IPS-11a (cell line): ENCODE results near the gene C19orf67.
A peak's percentile ranks its signal among the peaks of the same experiment; 100 is the strongest.
"Not testable (repeated sequence)": the region's sequence is repeated elsewhere in the genome, so short reads cannot be mapped to it uniquely, and the experiment has no call there.

Source experiments
- H3K4me3 ChIP-seq: one replicate; pipeline ENCODE4 v1.5.1; 2013; ENCODE audit warnings: low read depth, low read length, control low read depth

The C19orf67 gene

DNA sequence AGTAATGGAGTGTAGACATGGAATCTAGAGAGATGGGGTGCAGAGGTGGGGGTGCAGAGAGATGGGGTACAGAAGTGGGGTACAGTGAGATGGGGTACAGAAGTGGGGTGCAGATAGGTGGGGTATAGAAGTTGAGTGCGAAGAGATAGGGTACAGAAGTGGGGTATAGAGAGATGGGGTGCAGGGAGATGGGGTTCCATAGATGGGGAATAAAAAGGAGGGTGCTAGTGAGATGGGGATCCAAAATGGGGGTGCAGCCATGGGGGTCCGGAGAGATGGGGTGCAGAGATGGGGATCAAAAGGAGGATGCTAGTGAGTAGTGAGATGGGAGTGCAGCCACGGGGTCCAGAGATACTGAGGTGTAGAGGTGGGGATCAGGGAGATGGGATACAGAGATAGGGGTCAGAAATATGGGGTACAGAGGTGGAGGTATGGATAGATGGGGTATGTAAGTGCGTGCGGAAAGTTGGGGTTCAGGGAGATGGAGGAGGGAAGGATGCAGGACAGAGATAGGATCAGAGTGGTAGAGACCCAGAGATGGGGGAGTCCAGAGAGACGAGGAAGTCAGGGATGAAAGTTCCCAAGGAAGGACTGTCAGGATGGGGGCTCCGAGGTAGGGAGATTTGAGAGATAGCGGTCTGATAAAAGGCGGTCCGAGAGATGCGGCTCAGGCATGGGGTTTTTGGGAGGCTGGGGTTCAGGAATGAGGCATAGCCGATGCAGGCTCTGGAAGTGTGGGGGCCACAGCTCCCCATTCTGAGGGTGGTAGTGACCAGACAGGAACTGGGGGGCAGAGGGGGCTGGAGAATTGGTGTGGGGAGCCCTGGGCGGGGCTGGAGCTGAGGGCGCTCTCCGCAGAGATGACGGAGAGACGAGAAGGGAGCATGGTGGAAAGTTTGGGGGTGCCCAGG lies 27.1 kb downstream of the C19orf67 start:
- peak overlapping the region; percentile 37 for H3K4me3 ChIP-seq

DNA sequence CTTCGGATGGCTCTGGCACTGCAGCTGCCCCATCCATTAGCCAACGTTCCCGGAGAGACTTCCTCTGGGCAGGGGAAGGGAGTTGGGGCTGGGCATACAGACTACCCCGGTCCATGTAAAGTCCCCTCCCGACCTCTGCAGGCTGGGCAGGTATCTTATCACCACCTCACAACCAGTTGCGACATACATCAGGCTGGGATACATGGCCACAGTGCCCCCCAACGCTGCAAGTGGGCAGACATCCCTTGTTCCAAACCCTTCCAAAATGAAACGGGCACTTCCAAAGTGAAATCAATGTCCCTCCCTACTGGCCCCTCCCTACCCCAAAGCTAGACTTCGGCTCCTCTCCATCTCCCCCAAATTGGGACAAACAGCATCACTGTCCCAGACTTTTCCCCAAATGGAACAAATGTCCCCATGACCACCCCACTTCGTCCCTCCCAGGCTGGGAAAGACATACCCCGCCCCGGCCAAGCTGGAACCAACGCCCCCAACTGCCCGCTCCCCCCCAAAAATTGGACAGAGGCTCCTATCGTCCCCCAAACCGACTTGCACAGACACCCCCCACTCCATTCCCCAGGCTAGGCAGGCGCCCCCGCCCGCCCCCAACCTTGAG lies 28.7 kb downstream of the C19orf67 start:
- H3K4me3 ChIP-seq: peak overlapping the region; percentile 27

DNA sequence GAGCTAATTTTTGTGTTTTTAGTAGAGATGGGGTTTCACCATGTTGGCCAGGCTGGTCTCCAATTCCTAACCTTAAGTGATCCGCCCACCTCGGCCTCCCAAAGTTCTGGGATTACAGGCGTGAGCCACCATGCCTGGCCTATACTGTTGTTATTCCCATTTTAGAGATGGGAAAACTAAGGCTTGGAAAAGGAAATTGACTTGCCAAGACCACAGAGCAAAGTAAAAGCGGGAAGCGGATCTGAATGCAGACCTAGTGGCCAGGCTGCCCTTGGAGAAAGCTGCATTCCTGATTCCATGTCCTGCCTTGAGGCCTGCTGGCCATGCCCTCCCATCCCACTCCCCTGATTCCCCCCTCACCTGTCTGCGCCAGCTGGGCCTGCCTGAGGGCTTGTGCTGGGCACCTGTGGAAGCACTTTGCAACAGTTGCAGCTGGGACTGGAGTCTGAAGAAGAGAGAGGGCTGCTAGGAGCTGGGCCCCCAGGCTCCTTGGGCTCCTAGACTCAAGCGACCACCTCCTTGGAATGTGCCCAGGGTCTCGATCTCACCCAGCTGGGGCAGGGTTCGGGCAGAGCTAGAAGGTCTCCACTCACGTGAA lies 29.4 kb downstream of the C19orf67 start:
- H3K4me3 ChIP-seq: no peak overlapping the region

DNA sequence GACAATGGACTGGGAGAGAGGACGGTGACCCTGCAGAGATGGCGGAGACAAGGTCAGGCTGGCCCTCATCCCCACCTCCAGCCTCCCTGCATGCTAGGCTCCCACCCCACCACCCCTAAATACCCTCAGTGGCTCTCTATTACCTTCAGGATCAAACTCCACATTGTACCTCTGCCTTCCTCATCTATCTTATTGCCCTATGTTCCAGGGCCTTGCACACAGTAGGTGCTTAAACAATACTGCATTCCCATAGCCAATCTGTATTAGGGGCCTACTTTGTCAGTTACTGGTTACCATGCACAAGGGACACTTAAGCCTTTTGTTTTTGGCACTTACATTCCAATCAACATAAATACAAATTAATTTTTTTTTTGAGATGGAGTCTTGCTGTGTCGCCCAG lies 30.2 kb downstream of the C19orf67 start:
- H3K4me3 ChIP-seq: no peak overlapping the region

DNA sequence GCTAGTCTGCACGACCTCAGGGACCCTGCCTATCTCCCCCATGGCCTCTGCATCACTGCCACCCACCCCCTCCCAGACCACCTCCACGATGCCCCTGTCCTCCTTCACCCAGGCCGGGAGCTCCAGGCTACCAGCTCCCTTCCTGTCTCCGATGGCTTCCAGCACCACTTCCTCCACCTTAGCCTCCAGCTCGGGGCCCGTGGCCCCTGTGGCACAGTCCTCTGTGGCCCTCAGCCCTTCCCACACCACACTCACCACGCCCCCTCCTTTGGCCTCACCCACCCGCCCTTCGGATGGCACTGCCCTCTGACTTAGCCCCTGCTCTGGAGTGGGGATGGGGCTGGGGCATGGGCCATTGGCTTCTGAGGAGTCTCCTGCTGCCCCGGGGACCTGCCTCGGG lies 30.9 kb downstream of the C19orf67 start:
- H3K4me3 ChIP-seq: no peak overlapping the region

DNA sequence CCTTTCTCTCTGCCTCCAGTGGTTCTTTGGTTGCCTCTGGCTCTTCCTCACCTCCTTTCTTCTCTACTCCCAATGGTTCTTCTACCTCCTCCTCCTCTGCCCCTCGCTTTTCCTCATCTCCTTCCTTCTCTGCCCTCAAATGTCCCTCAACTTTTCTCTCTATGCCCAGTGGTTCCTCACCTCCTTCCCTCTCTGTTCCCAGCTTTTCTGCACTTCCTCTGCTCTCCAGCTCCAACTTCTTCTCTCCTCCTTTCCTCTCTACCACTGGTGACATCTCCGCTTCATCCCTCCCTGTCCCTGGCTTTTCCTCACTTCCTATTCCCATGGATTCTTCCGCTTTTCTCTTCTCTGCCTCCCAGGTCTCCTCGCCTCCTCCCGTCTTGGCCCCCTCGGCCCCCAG lies 31.5 kb downstream of the C19orf67 start:
- no peak overlapping the region for H3K4me3 ChIP-seq

DNA sequence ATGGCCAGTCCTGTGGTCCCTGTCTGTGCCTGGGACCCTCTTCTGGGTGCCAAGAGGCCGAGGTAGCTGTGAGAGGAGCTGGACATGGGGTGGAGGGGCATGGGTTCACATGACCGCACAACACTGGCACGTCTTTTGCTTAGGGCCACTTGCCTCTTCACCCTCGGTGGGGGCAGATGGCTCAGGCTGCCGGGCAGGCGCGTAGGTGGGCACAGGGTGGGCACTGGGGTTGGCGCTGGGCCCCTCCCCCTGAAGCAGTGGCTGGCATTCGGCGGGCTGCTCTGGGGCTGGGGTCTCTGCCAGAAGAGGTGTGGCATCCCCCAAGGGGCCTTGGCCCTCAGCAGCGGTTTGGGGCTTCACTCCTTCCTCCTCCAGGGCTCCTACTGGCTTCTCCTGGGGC lies 32.1 kb downstream of the C19orf67 start:
- no peak overlapping the region for H3K4me3 ChIP-seq

DNA sequence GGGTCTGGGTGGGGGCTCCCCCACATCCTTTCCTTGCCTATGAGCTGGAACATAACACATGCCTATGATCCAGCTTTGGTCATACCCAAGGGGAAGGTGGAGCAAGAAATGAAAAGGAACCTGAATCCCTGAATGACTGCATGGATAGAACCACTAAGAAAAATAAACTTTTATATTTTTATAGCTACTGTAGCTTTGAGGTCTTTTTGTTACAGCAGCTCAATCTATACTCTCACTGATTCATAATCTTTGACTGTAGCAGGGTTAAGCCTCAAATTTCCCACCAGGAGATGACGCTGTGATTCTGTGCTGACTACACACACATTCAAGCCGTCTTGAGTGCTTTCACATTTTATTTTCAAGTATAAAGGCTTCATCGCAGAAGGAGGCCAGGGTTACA lies 32.6 kb downstream of the C19orf67 start:
- H3K4me3 ChIP-seq: no peak overlapping the region

DNA sequence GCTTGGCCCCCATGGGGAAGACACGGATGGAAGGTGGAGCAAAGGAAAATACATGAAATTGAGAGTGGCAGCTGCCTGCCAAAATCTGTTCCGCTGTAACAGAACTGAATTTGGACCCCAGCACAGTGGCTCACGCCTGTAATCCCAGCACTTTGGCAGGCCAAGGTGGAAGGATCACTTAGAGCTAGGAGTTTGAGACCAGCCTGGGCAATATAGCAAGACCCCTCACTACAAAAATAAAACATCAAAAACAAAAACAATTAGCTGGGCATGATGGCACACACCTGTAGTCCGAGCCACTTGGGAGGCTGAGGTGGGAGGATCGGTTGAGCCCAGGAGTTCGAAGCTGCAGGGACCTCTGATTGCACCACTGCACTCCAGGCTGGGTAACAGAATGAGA lies 33.1 kb downstream of the C19orf67 start:
- H3K4me3 ChIP-seq: no peak overlapping the region

DNA sequence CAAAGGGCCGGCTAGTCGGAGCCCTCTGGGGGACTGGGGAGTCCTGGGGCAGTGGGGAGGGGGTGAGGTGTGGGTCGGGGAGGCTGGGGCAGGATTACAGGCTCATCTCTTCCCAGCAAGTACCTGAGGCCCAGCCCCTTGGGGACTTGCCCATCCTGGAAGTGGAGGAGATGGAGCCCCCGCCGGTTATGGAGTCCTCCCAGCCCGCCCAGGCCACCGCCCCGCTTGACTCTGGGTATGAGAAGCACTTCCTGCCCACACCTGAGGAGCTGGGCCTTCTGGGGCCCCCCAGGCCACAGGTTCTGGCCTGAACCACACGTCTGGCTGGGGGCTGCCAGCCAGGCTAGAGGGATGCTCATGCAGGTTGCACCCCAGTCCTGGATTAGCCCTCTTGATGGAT lies 33.6 kb downstream of the C19orf67 start:
- no peak overlapping the region for H3K4me3 ChIP-seq

DNA sequence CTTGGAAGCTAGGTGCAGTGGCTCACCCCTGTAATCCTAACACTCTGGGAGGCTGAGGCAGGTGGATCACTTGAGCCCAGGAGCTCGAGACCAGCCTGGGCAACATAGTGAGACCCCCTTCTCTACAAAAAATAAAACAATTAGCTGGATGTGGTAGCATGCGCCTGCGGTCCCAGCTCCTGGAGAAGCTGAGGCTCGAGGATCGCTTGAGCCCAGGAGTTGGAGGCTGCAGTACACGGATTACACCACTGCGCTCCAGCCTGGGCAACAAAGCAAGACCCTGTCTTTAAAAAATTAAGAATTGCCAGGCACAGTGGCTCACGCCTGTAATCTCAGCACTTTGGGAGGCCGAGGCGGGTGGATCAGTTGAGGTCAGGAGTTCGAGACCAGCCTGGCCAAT lies 34.6 kb downstream of the C19orf67 start:
- H3K4me3 ChIP-seq: not testable (repeated sequence)

DNA sequence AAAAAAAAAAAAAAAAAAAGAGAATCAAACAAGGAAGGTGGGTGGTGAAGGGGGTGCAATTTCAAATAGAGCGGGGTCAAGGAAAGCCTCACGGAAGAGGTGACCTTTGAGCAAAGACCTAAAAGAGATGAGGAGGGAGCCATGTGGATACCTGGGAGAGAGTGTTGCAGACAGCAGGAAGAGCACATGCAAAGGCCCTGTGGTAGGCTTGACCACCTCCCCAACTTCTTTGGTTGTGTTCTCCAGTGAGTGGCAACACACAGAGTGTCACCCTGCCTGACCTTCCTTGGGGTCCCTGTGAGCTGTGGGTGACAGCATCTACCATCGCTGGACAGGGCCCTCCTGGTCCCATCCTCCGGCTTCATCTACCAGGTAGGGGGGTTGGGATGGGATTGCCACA lies 35.1 kb downstream of the C19orf67 start:
- no peak overlapping the region for H3K4me3 ChIP-seq

DNA sequence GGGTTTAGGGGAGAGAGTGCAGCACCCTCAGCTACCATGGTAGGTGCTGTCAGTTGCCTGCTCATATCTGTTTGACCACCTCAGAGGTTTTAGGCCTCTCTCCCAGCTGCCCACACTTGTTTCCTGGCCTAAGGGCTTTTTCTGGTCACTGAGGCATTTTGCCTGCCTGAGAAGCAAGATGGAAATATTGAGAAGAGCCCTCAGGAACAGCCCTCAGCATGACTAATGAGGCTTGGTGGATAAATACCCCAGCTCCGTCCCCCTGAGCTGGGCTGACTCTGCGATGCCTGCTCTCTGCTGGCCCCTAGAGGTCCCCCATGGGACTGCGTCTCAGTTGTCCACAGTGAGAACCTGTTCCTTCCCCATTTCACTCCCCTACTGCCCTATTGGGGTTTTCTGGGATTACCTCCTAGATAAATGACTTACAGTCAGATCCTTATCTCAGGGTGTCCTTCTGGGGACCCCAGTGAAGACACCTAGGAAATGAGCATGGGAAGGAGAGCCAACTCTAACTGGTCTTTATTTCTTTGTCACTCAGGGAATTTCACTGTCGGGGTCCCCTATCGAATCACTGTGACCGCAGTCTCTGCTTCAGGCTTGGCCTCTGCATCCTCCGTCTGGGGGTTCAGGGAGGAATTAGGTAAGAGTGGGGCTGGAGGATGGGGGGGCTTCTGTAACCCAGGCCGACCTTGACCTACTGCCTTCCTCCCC lies 37.0 kb downstream of the C19orf67 start:
- no peak overlapping the region for H3K4me3 ChIP-seq

DNA sequence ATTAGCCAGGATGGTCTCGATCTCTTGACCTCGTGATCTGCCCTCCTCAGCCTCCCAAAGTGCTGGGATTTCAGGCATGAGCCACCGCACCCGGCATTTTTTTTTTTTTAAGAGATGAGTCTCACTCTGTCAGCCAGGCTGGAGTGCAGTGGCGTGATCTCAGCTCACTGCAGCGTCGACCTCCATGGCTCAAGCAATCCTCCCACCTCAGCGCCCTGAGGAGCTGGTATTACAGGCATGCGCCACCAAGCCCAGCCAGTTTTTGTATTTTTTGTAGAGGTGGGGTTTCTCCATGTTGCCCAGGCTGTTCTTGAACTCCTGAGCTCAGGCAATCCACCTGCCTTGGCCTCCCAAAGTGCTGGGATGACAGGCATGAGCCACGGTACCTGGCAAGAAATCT lies 37.7 kb downstream of the C19orf67 start:
- H3K4me3 ChIP-seq: not testable (repeated sequence)

DNA sequence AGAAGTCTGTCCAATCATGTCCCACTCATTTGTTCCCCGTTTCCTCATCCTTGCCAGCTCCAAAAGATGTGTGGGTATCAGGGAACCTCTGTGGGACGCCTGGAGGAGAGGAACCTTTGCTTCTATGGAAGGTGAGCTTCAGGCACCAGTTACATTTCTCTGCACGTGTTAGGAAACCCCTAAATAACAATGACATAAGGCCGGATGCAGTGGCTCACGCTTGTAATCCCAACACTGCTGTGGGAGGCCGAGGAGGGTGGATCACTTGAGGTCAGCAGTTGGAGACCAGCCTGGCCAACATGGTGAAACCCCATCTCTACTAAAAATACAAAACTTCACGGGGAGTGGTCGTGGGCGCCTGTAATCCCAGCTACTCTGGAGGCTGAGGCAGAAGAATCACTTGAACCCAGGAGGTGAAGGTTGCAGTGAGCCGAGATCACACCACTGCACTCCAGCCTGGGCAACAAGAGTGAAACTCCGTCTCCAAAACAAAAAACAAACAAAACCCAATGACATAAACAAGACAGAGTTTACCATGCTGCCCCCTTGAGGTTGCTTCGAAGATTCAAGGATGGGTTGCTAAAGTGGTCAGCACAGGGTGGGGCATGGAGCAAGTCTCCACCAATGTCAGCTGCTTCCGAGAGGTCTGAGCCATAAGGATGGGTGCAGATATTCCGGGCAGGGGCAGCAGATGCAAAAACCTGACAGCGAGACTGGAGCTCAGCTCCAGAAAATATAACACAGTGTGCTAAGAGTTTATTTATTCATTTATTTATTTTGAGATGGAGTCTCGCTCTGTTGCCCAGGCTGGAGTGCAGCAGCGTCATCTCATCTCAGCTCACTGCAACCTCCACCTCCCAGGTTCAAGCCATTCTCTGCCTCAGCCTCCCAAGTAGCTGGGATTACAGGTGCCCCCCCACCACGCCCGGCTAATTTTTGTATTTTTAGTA lies 42.6 kb downstream of the C19orf67 start:
- not testable (repeated sequence) for H3K4me3 ChIP-seq

DNA sequence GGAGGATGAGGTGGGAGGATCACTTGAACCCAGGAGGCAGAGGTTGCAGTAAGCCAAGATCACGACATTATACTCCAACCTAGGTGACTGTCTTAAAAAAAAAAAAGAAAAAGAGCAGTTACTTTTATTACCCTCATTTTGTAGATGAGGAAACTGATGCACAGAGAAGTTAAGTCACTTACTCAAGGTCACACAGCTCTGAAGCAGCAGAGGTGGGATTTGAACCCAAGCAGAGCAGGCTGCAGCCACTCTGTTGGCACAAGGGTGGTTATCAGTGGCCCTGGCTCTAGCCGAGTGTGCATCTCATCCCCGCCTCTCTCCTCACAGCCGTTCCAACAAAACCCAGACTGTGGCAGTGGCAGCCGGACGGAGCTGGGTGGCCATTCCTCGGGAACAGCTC lies 46.4 kb downstream of the C19orf67 start:
- H3K4me3 ChIP-seq: no peak overlapping the region

DNA sequence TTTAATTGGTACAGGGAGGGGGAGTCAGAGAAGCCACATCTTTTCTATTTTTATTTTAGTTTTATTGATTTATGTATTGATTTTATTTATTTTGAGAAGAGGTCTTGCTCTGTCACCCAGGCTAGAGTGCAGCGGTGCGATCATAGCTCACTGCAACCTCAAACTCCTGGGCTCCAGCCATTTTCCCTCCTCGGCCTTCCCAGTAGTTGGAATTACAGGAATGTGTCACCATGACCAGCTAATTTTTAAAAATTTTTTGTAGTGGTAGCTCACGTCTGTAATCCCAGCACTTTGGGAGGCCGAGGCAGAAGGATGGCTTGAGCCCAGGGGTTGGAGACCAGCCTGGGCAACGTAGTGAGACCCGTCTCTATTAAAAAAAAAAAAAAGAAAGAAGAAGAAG lies 49.9 kb downstream of the C19orf67 start:
- no peak overlapping the region for H3K4me3 ChIP-seq

DNA sequence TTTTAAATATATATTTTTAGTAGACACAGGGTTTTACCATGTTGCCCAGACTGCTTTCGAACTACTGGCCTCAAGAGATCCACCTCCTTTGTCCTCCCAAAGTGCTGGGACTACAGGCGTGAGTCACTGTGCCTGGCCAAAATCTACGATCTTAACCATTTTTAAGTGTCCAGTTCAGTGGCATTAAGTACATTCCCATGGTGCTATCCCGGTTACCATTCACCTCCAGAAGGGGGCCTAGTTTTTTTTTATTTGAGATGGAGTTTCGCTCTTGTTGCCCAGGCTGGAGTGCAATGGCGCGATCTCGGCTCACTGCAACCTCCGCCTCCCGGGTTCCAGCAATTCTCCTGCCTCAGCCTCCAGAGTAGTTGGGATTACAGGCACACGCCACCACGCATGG lies 50.4 kb downstream of the C19orf67 start:
- not testable (repeated sequence) for H3K4me3 ChIP-seq

DNA sequence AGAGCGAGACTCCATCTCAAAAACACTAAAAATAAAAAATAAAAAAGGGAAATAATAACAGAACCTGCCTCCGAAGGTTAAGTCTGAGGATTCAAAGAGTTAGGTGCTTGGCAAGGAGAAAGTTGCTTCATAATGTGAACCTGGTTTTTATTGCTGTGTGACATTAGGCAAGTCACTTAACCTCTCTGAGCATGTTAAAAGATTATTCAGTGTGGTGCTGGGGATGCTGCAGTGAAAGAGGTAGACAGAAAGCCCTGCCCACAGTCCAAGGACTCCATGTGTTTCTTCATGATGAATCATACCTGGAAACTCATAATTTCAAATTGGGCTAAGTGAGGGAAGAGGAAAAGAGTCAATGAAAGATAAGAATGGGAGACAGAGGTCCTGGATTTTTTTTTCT lies 51.6 kb downstream of the C19orf67 start:
- no peak overlapping the region for H3K4me3 ChIP-seq

DNA sequence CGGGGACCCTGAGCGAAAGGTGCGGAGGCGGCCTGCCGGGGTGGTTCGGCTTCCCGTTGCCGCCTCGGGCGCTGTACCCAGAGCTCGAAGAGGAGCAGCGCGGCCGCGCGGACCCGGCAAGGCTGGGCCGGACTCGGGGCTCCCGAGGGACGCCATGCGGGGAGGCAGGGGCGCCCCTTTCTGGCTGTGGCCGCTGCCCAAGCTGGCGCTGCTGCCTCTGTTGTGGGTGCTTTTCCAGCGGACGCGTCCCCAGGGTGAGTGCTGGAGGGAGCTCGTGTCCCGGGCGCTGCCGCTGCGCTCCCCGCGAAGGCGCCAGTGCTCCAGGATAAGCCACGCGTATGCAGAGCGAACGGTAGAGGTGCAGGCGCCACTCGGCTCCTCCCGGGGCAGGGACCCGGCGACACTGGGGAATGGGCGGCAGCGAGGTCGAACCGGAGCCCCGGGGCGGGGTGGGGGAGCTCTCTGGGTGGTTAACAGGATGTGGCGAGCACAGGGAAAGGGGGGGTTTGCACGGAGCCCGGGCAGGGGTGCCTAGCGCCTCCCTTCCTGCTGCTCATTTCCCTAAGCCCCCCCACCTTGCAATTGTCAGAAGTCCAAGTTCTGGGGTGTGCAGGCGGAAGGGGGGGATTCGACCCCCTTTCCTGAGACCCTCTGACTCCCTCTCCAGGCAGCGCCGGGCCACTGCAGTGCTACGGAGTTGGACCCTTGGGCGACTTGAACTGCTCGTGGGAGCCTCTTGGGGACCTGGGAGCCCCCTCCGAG lies 53.7 kb downstream of the C19orf67 start, which contains the start of gene IL27RA:
TSS of gene IL27RA (plus strand) at position 44 of the 762 bp plus-strand sequence. CDS start at position 155, 111 bp downstream.
- H3K4me3 ChIP-seq: peak within 1 kb of the TSS; percentile 78
